GM06990 (cell line): ENCODE results near the gene UNC13A.

Source experiments
- DNase-seq: peaks from one replicate; pipeline ENCODE4 v3.0.0-alpha.2; 2011; ENCODE audit not compliant: insufficient read length; ENCODE audit errors: extremely low read depth
- H3K27me3 ChIP-seq: replicated peaks from 2 replicates; pipeline ENCODE4 v1.6.0; 2011; ENCODE audit warnings: low read length; ENCODE audit not compliant: control insufficient read depth, insufficient read depth
- H3K36me3 ChIP-seq: 2 replicates; pipeline ENCODE4 v1.5.1; 2011; ENCODE audit warnings: low read length; ENCODE audit not compliant: control insufficient read depth, insufficient read depth
- H3K4me3 ChIP-seq: replicated peaks from 2 replicates; pipeline ENCODE4 v1.5.1; 2011; ENCODE audit warnings: low read depth, mild to moderate bottlenecking, control low read depth, low read length
- CTCF ChIP-seq: IDR thresholded peaks from 2 replicates; pipeline ENCODE4 v1.5.1; 2011; ENCODE audit warnings: low read length, control low read depth, mild to moderate bottlenecking, inconsistent platforms; ENCODE audit not compliant: insufficient read depth, poor library complexity, severe bottlenecking

Gene UNC13A

GRCh38 chr19:17673937-17674799, 14.0 kb downstream of the UNC13A start:
- H3K27me3 ChIP-seq, result no peaks in the 10 kb centered on the region
- no peak overlapping the region for H3K4me3 ChIP-seq
- no peaks in the 10 kb centered on the region for H3K36me3 ChIP-seq
- no peak for TF ChIP-seq CTCF
- no peak for DNase-seq

GRCh38 chr19:17671906-17672305, 16.2 kb downstream of the UNC13A start:
- H3K36me3 ChIP-seq, result no peaks in the 10 kb centered on the region
- DNase-seq, result no peak
- no peaks in the 10 kb centered on the region for H3K27me3 ChIP-seq
- no peak for TF ChIP-seq CTCF
- H3K4me3 ChIP-seq, result no peak overlapping the region

GRCh38 chr19:17669419-17669818, 18.7 kb downstream of the UNC13A start:
- DNase-seq, result no peak
- TF ChIP-seq CTCF, result no peak
- H3K4me3 ChIP-seq, result no peak overlapping the region
- no peaks in the 10 kb centered on the region for H3K27me3 ChIP-seq
- no peaks in the 10 kb centered on the region for H3K36me3 ChIP-seq

DNA sequence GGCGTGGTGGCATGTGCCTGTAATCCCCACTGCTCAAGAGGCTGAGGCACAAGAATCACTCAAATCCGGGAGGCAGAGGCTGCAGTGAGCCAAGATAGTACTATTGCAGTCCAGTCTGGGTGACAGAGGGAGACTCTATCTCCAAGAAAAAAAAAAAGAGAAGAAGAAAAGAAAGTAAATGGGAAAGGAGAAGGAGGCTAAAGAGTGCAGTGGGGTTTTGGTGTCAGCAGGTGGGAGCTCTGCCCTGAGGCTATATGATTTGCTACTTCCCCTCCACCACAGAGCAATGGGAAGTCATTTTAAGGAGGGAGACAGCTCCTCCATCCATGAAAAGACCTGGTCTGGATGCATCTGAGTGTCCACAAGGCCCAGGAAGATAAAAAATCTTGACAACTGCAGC, 23.1 kb downstream of the UNC13A start:
- H3K4me3 ChIP-seq, result no peak overlapping the region
- no peaks in the 10 kb centered on the region for H3K36me3 ChIP-seq
- no peak for TF ChIP-seq CTCF
- no peak for DNase-seq
- no peaks in the 10 kb centered on the region for H3K27me3 ChIP-seq

GRCh38 chr19:17659996-17660395, 28.2 kb downstream of the UNC13A start:
- no peak for DNase-seq
- TF ChIP-seq CTCF, result no peak
- no peaks in the 10 kb centered on the region for H3K27me3 ChIP-seq

More at GRCh38 chr19:17659996-17660395, 28.2 kb downstream of the UNC13A start:
- no peak overlapping the region for H3K4me3 ChIP-seq
- no peaks in the 10 kb centered on the region for H3K36me3 ChIP-seq
